ENCODE measurements around the gene OAT. TPM values are rescaled to one million over a fixed set of nuclear protein-coding genes. Genes with fewer than 3 reads are reported as not detected.

The OAT gene
- total RNA-seq, 1 experiment from 2014 or later = 67.9 TPM

DNA sequence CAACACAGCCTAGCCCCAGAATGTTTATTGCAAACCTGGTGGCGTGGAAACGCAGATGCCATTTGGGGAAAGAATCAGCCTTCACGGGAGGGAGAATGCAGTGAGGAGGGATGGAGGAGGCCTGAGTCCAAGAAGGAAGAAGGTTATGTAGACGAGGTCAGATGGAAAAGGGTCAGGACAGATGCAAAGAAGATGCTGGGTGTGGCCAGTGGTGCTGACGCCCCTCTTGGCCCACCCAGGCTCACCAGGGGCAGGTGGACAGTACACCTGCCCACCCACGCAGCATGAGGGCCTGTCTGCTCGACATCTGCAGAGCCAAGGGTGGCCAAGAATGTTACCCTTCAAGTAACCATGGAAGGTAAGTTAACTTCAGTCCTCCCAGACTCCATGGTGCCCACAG lies 40.5 kb downstream of the OAT start:
- no peaks in the 10 kb centered on the region for H4K20me1 ChIP-seq (ENCODE audit: control insufficient read depth, insufficient read depth, insufficient read length)
- H3K14ac ChIP-seq (ENCODE audit: insufficient read depth, low read length) = no peak overlapping the region
- WGBS (ENCODE audit: extremely low coverage, insufficient read length, low lambda C conversion rate) = no CpG with 5 or more reads among the region's 7 CpGs
- H3K27me3 Mint-ChIP-seq (ENCODE audit: low read depth) = peaks cover 32% of the 10 kb centered on the region
- H3K9me3 Mint-ChIP-seq = no peaks in the 10 kb centered on the region
- H3K4me3 Mint-ChIP-seq = no peak overlapping the region
- no peak overlapping the region for H3K18ac ChIP-seq (ENCODE audit: insufficient read length, low read depth, low read length)
- no peak overlapping the region for H3K56ac ChIP-seq (ENCODE audit: insufficient read length, low read depth, low read length)
- H3K79me2 ChIP-seq (ENCODE audit: insufficient read depth, low read length) = no peaks in the 10 kb centered on the region
- no peak overlapping the region for H4K5ac ChIP-seq (ENCODE audit: insufficient read length, low read depth, low read length)
- no peaks in the 10 kb centered on the region; a peak in 1 of 7 replicates for H3K36me3 Mint-ChIP-seq (ENCODE audit: insufficient read depth in 1 of 3, low read depth in 3 of 3)
- TF ChIP-seq, protein P1, sequence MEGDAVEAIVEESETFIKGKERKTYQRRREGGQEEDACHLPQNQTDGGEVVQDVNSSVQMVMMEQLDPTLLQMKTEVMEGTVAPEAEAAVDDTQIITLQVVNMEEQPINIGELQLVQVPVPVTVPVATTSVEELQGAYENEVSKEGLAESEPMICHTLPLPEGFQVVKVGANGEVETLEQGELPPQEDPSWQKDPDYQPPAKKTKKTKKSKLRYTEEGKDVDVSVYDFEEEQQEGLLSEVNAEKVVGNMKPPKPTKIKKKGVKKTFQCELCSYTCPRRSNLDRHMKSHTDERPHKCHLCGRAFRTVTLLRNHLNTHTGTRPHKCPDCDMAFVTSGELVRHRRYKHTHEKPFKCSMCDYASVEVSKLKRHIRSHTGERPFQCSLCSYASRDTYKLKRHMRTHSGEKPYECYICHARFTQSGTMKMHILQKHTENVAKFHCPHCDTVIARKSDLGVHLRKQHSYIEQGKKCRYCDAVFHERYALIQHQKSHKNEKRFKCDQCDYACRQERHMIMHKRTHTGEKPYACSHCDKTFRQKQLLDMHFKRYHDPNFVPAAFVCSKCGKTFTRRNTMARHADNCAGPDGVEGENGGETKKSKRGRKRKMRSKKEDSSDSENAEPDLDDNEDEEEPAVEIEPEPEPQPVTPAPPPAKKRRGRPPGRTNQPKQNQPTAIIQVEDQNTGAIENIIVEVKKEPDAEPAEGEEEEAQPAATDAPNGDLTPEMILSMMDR (conservative IDR thresholded peaks at IDR 0.05) = no peak
- no peaks in the 10 kb centered on the region for H3K23me2 ChIP-seq (ENCODE audit: insufficient read length, low read depth, low read length, poor library complexity, severe bottlenecking)
- H4K8ac ChIP-seq (replicated peaks; ENCODE audit: insufficient read length, low read depth, low read length) = no peak overlapping the region
- H3K4me1 ChIP-seq (ENCODE audit: insufficient read depth, low read length) = no peaks in the 10 kb centered on the region; the same call in 1 of the 2 replicates
- H4K91ac ChIP-seq (ENCODE audit: insufficient read length, low read depth, low read length) = no peak overlapping the region
- no peak overlapping the region for H3K9ac ChIP-seq (ENCODE audit: extremely low read depth, insufficient read length, low read length)
- no peak for DNase-seq
- peaks cover 21 to 30% of the 10 kb centered on the region in 2 experiments for H3K4me1 Mint-ChIP-seq
- no peak overlapping the region for H2AK5ac ChIP-seq (ENCODE audit: insufficient read length, low read length)
- no peak overlapping the region for H3K23ac ChIP-seq (ENCODE audit: insufficient read length, low read depth, low read length)
- no peak overlapping the region for H3K27ac ChIP-seq (ENCODE audit: insufficient read length, low read depth, low read length)
- H2BK15ac ChIP-seq (ENCODE audit: low read depth, low read length) = no peak overlapping the region
- no peak overlapping the region for H2AFZ ChIP-seq (ENCODE audit: low read length)
- no peaks in the 10 kb centered on the region for H3K9me3 ChIP-seq (ENCODE audit: control insufficient read depth, low read depth, low read length)
- no peak overlapping the region for H2BK20ac ChIP-seq (ENCODE audit: low read depth, low read length, poor library complexity, severe bottlenecking)
- H3K4ac ChIP-seq (ENCODE audit: low read depth, low read length) = no peak overlapping the region
- no peaks in the 10 kb centered on the region for H3K27me3 ChIP-seq (ENCODE audit: insufficient read depth, low read length)
- no peaks in the 10 kb centered on the region for H3K79me1 ChIP-seq (ENCODE audit: insufficient read depth, low read depth, low read length, poor library complexity, severe bottlenecking)
- no peak overlapping the region for H3K27ac Mint-ChIP-seq
- H2BK5ac ChIP-seq (ENCODE audit: insufficient read length, low read length) = no peak overlapping the region
- no peak overlapping the region for H3T11ph ChIP-seq (ENCODE audit: low read length)
- no peak overlapping the region for H3K4me2 ChIP-seq (ENCODE audit: insufficient read depth, insufficient read length, low read length)
- H2BK120ac ChIP-seq (ENCODE audit: low read depth, low read length, poor library complexity, severe bottlenecking) = no peak overlapping the region
- no peak overlapping the region for H2BK12ac ChIP-seq (ENCODE audit: insufficient read length, low read depth, low read length)
